Omental fat pad (tissue), 4 donors: ENCODE results near the gene NAT10. TPM values are rescaled to one million over a fixed set of nuclear protein-coding genes. Genes with fewer than 3 reads are reported as not detected.
A peak's percentile ranks its signal among the peaks of the same experiment; 100 is the strongest.

Source experiments
- ATAC-seq: fragments of 150-250 bp; one replicate; pipeline ENCODE4 v1.9.1; 2016; ENCODE audit warnings: mild to moderate bottlenecking, moderate library complexity; ENCODE audit not compliant: low FRiP score
- DNase-seq: peaks from one replicate; pipeline ENCODE4 v3.0.0-alpha.2; 2019; ENCODE audit warnings: low spot score
- total RNA-seq, 4 donors: library from RNA; depleted of rRNA; stranded (reverse); fragments of >200 nt; gene quantifications; one replicate each; pipeline ENCODE4 v1.1.0, GENCODE V29; 2016
- TF ChIP-seq, protein P1 (sequence below), 3 donors: fragments of 450-650 bp; IDR thresholded peaks; one replicate each; pipeline ENCODE4 v1.5.1; 2016 to 2017; ENCODE audit warnings: antibody characterized with exemption in 3 of 3, mild to moderate bottlenecking in 3 of 3, moderate library complexity in 2 of 3

NAT10 gene
- total RNA-seq, 4 donors from 2014 or later: 26.5 to 52.7 (median 27.7) TPM

DNA sequence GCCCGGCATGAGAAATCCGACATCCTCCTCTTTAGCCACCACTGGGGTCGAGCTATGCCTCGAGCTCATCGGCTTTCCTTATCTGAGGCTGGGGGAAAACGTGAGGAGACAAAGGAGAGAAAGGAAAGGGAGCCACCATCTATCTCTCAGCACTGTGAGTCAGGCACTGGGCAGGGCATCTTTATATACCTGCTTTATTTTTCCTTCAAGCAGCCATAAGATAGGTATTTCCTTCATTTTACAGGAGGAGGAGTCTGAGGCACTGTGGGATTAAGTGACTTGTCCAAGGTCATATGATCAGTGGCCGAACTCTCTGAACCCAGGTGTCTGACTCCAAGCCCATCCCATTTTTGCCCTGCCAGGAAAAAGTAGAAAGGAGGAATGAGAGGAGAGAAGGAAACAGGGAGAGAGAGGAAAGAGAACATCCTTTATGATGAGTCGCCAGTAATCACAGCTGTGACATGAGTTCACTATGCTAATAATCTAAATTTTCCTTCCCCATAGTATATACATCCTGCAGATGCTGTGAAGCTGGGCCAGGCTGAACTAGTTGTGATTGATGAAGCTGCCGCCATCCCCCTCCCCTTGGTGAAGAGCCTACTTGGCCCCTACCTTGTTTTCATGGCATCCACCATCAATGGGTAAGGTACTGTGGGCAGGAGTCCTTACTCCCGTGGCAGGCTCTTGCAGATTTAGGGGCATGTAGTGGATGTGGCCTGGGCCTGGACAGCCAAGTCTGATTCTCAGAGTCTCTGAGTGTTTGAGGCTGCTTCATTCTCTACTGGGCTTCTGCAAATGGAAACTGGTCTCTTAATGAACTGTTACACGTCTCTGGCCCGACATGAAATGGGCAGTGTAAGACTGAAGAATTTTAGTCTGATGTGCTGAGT lies 21.8 kb downstream of the NAT10 start:
- DNase-seq: no peak
- ATAC-seq: no peak
- TF ChIP-seq, protein P1, sequence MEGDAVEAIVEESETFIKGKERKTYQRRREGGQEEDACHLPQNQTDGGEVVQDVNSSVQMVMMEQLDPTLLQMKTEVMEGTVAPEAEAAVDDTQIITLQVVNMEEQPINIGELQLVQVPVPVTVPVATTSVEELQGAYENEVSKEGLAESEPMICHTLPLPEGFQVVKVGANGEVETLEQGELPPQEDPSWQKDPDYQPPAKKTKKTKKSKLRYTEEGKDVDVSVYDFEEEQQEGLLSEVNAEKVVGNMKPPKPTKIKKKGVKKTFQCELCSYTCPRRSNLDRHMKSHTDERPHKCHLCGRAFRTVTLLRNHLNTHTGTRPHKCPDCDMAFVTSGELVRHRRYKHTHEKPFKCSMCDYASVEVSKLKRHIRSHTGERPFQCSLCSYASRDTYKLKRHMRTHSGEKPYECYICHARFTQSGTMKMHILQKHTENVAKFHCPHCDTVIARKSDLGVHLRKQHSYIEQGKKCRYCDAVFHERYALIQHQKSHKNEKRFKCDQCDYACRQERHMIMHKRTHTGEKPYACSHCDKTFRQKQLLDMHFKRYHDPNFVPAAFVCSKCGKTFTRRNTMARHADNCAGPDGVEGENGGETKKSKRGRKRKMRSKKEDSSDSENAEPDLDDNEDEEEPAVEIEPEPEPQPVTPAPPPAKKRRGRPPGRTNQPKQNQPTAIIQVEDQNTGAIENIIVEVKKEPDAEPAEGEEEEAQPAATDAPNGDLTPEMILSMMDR (IDR thresholded peaks at IDR 0.05): no peak

DNA sequence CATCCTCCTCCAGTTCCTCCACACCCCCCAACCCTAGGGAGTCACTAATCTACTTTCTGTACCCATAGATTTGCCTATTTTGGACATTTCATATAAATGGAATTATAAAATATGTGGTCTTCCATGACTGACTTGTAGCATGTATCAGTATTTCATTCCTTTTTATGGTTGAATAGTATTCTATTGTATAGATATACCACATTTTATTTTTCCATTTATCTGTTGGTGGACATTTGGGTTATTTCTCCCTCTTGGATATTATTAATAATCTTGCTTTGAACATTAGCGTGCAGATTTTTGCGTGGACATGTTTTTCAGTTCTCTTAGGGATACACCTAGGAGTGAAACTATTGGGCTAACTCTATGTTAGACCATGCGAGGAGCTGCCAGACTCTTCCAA lies 23.4 kb downstream of the NAT10 start:
- ATAC-seq: no peak
- TF ChIP-seq, protein P1 (IDR thresholded peaks at IDR 0.05): no peak

DNA sequence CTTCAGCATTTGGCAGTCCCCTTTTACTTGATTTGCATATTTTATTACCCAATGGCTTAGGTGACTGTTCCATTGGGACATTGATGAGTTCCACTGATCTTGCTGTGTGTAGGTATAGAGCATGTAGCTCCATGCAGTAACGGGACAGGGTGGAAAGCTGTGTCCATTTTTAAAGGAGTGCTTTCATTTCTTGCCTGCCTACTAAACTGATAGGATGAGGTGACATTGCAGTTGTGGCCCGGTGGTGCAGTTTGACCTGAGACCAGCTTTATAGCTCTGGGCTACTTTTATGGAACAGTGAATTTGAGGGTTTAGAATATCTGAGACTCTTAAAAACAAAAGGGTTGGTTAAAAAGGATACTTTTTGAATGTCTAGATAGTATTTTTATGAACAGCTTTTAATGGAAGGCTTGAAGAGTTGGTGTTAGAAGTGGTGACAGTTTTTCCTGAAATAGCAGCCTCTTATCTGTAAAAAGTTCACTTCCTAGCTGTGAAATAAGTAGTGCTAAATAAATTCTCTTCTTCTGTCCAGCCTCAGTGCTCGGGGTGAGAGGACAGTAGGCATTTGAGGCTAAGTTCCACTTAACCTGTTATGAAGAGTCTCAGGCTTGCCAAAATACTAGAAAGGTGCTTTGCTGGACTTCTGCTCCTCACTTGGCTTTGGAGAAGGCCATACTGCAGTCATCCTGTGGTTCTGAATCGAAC lies 27.0 kb downstream of the NAT10 start:
- DNase-seq (no peak), ATAC-seq (no peak)
- TF ChIP-seq, protein P1 (IDR thresholded peaks at IDR 0.05): no peak

More for the DNA sequence above, 23.4 kb downstream of the NAT10 start:
- no peak for DNase-seq

DNA sequence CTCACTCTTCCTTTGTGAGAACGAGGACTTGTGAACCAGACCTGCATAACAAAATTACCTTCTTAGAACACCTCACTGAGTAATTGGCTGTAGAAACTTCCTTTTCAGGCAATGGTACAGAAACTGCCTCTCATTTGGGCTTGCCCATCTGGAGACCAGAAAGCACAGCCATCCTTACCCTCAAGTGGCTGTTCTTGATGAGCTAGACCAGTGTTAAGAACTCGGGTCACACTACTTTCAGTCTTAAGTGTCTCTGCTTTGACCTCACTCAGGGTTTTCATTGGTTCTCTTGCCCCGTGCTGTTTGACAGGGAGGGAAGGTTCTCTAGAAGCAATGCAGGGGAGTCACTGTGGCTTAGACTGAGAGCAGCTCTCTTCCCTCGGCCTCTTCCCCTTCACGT lies 29.3 kb downstream of the NAT10 start:
- no peak for ATAC-seq
- TF ChIP-seq, protein P1 (IDR thresholded peaks at IDR 0.05): no peak

DNA sequence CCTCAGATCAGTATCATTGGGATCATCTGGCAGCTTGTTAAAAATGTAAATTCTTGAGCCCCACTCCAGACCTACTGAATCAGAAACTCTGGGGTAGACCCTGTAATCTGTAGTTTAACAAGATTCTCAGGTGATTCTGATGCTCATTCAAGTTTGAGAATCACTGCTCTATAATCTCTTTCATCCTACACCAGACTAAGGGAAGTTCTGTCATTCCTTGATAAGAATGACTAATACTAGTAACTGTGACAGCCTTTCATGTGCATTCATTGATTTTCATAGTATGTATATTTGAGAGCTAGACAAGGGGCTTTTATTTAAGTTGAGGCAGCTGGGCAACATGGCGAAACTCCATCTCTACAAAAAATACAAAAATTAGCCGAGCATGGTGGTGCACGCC lies 30.0 kb downstream of the NAT10 start:
- TF ChIP-seq, protein P1 (IDR thresholded peaks at IDR 0.05): no peak
- DNase-seq (no peak), ATAC-seq (no peak)

More for the DNA sequence above, 29.3 kb downstream of the NAT10 start:
- no peak for DNase-seq

DNA sequence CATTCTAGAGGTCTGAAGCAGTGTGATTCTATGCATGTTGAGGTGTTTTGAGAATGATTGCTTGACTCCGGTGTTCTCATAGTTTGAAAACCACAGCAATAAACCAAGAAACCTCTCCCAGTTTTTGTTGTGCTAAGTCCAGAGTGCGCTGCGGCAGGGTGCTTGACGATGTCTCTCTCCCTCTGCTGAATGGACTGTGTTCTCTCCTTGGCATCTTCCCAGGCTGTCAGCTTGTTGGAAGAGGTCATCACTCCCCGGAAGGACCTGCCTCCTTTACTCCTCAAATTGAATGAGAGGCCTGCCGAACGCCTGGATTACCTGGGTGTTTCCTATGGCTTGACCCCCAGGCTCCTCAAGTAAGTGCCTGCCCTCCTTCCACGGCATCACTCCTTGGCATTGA lies 31.0 kb downstream of the NAT10 start:
- TF ChIP-seq, protein P1 (IDR thresholded peaks at IDR 0.05): no peak
- peak; percentile 9 for DNase-seq
- ATAC-seq: no peak
